NCI-H2227 (cell line): Measurements from ENCODE around the gene ADCK1.
"Not testable (repeated sequence)": the region's sequence is repeated elsewhere in the genome, so short reads cannot be mapped to it uniquely, and the experiment has no call there.

Source experiments
- DNase-seq: peaks from one replicate; lab custom pipeline; 2025; ENCODE audit not compliant: unreplicated experiment; lab: John Stamatoyannopoulos, UW

Gene ADCK1, protein sequence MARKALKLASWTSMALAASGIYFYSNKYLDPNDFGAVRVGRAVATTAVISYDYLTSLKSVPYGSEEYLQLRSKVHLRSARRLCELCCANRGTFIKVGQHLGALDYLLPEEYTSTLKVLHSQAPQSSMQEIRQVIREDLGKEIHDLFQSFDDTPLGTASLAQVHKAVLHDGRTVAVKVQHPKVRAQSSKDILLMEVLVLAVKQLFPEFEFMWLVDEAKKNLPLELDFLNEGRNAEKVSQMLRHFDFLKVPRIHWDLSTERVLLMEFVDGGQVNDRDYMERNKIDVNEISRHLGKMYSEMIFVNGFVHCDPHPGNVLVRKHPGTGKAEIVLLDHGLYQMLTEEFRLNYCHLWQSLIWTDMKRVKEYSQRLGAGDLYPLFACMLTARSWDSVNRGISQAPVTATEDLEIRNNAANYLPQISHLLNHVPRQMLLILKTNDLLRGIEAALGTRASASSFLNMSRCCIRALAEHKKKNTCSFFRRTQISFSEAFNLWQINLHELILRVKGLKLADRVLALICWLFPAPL

DNA sequence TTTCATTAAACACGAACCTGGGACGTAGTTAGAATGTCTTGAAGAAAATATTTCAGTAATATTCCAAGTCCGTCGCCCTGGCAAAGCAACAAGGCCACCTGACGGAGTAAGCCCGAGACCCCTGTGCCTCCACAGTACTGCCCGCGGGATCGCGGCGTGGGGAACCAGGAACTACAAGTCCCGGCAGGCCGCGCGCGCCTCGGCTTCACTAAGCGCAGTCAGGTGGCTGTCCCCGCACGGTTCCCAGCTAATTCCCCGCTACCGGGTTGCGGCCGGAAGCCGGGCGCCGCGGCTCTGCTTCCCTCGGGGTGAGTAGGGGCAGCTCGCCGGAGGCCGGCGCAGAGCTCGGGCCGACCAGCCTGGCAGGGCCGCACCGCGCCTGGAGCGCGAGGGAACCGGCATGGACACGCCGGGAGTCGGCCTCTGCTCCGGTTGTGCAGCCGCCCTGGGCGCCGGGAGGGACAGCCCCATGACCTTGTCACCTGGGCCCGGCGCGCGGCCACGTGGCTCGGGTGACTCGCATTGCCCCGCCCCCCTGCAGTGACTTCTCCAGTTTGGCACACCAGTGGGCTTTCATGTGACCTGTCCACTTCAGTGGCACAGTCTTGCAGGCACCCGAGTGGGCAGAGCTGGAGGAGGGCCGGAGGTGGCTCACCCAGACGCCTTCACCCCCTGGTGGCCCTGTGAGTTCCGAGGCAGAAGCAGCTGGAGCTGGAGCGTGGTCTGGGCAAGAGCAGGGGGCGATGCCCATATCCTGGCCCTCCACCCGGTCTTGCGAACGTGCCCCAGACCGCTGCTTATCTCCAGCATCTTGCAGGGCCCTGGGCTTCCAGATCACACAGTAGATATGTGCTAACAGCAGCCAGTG lies at the start of gene ADCK1:
Gene ADCK1, plus strand, starts transcription at position 247 of the 868 bp plus-strand sequence. CDS start 18,870 bp downstream, outside the sequence.
- DNase-seq, result peak; percentile 92

- DNase-seq, result no peak
Measured at GRCh38 chr14:77752266-77752665, 47.6 kb upstream of the ADCK1 start.

GRCh38 chr14:77752799-77753516 lies 47.0 kb upstream of the ADCK1 start:
- peak; percentile 33 for DNase-seq

GRCh38 chr14:77760381-77761204 lies 39.3 kb upstream of the ADCK1 start, which contains the start of gene SNW1:
Gene SNW1 (minus strand): TSS chr14:77761156. CDS start chr14:77761127, 29 bp downstream.
- DNase-seq, result peak; percentile 96

DNA sequence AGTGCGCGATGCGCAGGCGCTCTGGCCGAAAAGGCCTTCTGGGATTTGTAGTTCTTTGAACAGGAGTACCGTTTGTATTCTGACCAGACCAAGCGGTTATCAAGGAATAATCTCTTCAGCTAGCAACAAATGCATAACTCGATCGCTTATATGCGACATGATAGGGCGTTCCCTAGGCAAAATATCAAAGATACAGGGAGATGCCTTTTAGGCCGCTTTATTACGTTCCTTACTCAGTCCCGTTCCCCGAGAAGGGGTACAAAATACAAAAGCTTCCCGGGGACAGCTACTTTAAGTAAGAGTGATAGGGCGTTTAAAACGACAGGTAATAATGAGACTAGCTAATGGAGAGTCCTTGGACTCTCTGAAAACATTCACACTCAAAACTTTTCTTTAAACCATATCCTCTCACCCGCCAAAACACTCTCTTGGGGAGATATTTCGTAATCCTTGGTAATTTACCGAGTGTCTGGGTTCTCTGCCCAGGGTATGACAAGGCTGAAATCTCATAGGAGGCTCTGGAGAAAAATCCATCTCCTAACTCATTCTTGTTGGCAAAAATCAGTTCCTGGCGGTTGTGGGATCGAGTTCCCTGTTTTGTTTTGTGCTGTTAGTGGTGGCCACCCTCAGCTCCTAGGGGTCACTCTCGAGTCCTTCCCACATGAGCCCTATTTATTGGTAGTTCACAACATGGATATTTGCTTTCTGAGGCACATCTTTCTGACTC lies 38.5 kb upstream of the ADCK1 start:
- no peak for DNase-seq

DNA sequence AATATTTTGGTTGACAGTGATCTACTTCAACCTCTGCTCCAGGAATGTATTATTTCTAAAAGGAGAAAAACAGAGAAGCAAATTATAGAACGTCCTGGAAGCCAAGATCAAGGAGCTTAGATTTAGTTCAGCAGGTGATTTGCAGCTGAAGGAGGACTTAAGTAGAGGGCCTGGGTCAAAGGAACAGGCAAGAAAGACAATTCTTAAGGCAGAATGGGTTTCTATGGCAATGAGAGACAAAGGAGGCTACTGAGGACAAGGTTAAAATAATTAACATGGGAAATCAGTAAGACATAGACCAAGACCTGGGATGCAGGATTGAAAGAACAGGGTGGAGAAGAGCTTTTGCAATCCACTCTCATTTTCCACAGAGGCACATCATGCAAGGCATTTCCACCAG lies 36.6 kb upstream of the ADCK1 start:
- no peak for DNase-seq

DNA sequence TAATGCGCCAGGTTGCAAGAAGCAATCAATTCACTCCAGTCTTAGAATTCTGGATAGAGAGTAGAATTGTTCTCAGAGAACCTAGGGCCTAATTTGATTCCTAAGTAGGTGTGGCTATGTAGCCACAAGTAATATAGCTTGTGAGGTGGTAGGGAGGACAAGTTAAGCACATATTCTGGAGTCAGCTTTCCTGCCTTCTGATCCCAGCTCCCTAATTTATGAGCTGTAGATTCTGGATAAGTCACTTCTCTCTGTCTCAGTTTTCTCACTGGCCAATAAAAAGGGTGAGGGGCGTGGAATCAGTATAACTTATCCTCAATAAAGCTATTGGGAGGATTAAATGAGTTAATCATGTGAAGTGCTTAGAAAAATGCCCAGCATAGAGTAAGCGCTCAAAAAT lies 35.9 kb upstream of the ADCK1 start:
- DNase-seq, result no peak

DNA sequence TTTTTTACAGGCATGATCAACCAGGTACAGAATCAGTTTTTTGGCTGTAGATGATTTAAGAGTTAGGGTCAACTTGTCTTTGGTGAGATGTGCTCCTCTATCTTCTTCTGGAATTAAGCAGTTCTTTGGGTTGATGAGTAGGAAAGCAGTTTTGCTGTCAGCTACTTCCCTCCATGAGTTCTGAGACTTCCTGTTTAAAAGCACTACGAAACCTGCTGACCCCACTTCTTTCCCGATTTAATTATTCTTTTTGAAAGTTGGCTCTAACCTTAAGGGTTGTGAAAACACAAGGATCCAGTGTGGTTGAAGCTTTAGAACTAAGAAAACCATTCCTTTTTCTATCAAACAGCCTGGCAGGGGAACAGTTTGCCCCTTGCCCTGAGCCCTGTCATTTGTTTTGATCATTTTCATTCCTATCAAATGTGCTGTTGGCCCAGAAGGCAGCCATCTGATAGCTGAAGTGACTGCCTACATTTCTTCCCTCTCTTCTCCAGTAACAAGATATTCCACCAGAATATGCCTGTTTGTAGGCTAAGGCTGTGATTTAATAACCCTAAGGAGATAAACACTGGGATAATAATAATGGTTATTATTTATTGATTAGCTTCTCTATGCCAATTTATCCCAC lies 31.4 kb upstream of the ADCK1 start:
- not testable (repeated sequence) for DNase-seq

DNA sequence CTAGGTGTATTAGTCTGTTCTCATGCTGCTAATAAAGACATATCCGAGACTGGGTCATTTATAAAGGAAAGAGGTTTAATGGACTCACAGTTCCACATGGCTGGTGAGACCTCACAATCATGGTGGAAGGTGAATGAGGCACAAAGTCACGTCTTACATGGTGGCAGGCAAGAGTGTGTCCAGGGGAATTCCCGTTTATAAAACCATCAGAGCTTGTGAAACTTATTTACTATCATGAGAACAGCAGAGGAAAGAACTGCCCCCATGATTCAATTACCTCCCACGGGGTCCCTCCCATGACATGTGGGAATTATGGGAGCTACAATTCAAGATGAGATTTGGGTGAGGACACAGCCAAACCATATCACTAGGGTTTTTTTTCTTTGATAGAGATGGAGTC lies 25.9 kb upstream of the ADCK1 start:
- not testable (repeated sequence) for DNase-seq

DNA sequence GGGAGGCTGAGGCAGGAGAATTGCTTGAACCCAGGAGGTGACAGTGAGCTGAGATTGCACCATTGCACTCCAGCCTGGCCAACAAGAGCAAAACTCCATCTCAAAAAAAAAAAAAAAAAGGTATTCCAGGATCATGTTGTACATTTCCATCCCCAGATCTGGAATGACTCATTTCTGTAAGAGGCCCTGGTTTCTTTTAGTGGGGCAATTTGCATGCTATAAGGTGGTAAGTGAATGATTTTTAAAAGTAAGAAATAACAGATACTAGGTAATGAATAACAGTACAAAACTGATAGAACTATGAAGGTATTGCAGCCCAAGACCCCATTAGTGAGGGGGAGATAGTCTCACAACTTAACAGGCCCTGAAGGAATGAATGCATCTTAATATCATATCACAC lies 17.7 kb upstream of the ADCK1 start:
- DNase-seq, result no peak

DNA sequence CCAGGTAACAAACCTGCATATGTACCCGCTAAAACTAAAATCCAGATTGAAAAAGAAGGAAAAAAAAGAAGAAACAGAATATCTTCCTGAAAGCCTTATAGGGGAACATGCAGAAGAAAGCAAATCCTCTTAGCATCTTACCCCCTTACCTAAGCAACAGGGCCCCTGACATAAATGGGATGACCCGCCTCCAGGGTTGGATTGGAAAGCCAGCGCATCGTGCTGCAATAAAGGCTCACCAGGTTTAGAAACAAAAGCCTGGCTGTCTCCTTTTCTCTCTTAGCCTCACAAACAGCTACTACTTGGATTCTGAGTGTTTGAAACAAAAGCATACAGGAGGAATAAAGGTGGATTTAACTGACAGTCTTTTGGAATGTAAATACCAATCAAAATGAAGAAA lies 13.8 kb upstream of the ADCK1 start:
- DNase-seq, result peak; percentile 28

GRCh38 chr14:77790566-77791224 lies 9.2 kb upstream of the ADCK1 start:
- DNase-seq, result no peak

DNA sequence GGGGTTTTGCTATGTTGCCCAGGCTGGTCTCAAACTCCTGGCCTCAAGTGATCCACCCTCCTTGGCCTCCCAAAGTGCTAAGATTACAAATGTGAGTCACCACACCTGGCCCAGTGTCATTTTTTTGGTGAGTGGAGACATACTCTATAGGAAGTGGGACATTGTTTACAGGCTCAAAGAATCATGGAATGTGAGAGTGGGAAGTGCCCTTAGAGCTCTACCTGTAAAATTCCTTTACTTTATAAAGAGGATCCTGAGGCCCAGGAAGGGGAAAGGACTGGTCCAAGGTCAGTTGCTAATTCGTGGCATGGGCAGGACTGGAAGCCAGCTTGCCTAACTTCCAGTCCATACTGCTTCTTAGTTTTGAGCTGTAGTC lies 8.7 kb upstream of the ADCK1 start:
- no peak for DNase-seq

- not testable (repeated sequence) for DNase-seq
Measured at GRCh38 chr14:77793255-77793654, 6.7 kb upstream of the ADCK1 start.

GRCh38 chr14:77794357-77794756 lies 5.6 kb upstream of the ADCK1 start:
- no peak for DNase-seq

DNA sequence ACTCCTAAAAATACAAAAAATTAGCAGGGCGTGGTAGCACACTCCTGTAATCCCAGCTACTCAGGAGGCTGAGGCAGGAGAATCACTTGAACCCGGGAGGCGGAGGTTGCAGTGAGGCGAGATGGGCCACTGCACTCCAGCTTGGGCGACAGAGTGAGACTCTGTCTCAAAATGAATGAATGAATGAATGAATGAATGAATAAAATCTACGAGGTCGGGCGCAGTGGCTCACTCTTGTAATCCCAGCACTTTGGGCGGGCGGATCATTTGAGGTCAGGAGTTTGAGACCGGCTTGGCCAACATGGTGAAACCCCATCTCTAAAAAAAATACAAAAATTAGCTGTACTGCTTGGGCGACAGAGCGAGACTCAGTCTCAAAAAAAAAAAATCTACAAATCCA lies 453 bp upstream of the ADCK1 start:
- not testable (repeated sequence) for DNase-seq

- no peak for DNase-seq
Measured at GRCh38 chr14:77800814-77801213, 905 bp downstream of the ADCK1 start.

- no peak for DNase-seq
Measured at GRCh38 chr14:77804592-77804991, 4.7 kb downstream of the ADCK1 start.

DNA sequence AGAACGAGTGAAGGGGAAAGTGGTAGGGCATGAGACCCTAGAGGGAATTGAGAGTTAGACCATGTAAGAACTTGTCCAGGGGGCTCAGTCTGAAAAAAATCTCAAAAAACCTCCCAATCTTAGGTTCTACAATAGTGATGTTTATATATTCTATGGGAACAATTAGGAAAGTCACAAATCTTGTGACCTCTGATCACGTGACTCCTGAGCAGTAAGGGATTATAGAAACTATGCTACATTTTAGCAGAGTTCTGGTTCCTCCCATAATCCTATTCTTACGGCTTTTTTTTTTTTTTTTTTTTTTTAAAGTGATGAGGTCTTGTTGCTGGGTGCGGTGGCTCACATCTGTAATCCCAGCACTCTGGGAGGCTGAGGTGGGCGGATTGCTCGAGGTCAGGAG lies 5.8 kb downstream of the ADCK1 start:
- no peak for DNase-seq
